ENCODE results near the gene HMOX2.
A peak's percentile ranks its signal among the peaks of the same experiment; 100 is the strongest.

HMOX2 gene

DNA sequence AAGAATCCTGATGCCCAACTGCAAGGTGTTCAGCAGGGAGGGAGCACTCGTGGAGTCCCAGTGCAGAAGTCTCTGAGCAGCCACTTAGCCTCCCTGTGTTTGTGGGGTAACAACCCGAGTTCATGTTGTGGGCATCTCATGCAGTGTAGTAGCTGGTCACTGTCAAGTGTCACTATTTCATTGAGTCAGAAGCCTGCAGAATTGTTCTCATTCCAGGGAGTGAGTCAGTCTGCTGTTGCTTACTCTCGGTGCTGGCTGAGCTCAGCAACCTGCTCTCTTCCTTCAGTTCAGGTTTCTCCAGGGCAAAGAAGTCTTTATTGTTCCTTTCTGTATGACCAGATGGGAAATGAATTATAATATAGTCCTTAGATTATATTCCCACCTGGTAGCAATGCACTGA is 24.1 kb downstream of the HMOX2 start:
- DNase-seq (ENCODE audit: low spot score) = peak; percentile 78
- FAIRE-seq = peak; percentile 90

DNA sequence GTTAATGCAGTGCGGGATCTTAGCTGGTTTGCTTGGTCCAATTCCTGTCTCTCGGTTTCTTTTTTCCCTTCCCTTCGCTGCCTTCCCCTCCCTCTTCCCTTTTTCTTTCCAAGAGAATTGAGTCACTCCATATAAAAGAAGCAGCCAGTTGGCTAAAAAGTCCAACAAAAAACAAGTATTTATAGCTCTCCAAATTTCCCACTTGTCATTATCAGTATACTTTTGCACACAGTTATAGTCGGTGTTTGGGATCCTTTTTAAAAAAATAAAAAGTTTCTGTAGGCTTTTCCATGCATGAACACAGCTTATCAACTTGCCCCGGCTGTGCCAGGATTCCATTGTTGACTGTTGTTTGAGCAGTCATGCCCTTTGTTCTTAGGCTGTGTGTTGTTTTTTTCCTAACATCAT is 24.9 kb downstream of the HMOX2 start:
- FAIRE-seq (no peak), DNase-seq (ENCODE audit: low spot score) (no peak)

DNA sequence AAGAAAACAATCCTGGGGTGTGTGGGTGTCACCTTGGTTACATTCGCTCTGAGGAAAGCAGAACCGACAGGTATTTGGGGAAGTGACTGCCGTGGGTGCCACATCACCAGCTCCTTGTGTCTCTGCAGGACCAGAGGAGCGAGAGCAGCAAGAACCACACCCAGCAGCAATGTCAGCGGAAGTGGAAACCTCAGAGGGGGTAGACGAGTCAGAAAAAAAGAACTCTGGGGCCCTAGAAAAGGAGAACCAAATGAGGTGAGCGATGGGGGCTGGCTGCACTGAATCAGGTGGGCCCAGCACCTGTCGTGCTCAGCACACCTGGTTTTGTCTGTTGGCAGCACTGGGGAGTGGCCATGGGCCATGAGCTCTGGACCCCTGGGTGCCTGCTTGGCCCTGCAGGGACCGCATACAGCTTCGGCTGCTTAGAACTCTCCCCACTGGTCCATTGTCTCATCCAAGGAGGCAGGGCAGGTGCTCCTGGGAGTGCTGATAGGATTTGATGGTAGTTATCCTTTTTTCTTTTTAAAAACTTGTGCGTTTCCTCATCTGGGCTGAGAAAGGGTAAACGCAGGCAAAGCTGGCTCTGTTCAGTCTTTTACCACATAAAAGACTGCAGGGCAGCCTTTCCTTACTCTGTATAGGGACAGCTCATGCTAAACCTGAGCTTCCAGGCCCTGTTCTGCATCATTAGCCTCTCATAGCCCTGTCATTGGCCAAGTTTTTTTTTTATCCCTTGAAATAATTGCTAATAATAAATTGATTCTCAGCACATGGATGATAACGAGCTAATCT is 29.4 kb downstream of the HMOX2 start:
- FAIRE-seq (no peak), DNase-seq (ENCODE audit: low spot score) (no peak)

DNA sequence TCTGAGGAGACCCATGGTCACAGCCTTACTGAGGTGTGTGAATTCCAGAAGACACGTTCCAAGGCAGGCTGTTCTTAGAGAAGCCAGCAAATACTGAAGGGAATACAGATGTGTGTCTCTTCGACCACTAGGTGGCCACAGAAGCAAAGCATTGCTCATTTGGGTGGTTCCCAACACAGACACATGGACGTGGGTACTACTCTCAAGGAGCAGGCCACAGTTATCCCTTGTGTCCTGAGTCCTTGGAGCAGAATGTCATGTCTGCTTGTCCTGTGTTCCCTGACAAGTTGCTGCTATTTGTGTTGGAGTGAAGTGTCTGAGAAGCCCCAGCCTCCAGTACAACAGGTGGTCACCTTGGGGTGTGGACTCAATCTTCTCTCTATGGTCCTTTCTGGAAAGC is 30.3 kb downstream of the HMOX2 start:
- DNase-seq (ENCODE audit: low spot score) = peak; percentile 39
- FAIRE-seq = no peak

DNA sequence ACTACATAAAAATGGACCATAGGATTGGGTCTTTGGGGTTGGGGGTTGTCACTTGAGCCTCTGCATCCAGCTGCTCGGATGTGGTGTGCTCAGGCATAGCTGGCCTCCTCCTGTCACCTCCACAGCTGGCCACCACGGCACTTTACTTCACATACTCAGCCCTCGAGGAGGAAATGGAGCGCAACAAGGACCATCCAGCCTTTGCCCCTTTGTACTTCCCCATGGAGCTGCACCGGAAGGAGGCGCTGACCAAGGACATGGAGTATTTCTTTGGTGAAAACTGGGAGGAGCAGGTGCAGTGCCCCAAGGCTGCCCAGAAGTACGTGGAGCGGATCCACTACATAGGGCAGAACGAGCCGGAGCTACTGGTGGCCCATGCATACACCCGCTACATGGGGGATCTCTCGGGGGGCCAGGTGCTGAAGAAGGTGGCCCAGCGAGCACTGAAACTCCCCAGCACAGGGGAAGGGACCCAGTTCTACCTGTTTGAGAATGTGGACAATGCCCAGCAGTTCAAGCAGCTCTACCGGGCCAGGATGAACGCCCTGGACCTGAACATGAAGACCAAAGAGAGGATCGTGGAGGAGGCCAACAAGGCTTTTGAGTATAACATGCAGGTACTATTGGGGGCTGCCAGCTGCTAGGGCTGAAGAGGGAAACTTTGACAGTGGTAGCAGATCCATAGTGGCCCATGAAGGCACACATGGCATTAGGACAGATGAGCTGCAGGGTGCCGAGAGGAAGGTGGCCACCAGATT is 31.6 kb downstream of the HMOX2 start:
- no peak for DNase-seq (ENCODE audit: low spot score)
- FAIRE-seq = no peak

DNA sequence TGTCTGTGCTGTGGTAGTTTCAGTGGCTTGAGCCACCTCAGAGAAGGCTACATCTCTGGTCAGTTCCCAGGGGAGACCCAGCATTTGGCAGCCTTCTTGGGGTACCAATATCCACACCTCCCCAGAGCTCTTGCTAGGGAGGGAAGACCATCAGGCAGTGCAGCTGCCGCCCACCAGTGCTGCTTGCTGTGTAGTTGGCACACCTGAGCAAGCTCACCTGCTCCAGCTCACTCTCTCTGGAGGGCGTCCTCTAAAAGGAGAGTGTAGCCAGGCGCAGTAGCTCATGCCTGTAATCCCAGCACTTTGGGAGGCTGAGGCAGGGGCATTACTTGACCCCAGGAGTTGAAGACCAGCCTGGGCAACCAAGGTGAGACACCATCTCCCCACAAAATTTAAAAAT is 32.6 kb downstream of the HMOX2 start:
- DNase-seq (ENCODE audit: low spot score) = no peak
- FAIRE-seq = no peak

DNA sequence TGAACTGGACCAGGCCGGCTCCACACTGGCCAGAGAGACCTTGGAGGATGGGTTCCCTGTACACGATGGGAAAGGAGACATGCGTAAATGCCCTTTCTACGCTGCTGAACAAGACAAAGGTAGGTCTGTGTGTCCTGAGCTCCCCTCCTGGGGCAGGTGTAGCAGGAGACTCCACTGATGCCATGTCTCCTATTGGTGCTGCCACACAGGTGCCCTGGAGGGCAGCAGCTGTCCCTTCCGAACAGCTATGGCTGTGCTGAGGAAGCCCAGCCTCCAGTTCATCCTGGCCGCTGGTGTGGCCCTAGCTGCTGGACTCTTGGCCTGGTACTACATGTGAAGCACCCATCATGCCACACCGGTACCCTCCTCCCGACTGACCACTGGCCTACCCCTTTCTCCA is 33.2 kb downstream of the HMOX2 start:
- DNase-seq (ENCODE audit: low spot score) = no peak
- no peak for FAIRE-seq

DNA sequence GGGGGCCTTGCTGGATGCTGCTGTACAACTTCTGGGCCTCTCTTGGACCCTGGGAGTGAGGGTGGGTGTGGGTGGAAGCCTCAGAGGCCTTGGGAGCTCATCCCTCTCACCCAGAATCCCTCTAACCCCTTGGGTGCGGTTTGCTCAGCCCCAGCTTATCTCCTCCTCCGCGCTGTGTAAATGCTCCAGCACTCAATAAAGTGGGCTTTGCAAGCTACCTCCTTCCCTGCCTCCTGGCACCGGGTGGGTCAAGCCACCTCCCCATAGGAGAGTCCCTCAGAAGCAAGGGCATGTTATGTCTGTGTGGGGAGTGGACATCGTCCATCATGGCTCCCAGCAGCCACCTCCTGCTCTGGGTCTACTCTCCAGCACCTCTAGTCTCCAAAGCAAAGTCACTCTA is 33.9 kb downstream of the HMOX2 start:
- FAIRE-seq (no peak), DNase-seq (ENCODE audit: low spot score) (no peak)

DNA sequence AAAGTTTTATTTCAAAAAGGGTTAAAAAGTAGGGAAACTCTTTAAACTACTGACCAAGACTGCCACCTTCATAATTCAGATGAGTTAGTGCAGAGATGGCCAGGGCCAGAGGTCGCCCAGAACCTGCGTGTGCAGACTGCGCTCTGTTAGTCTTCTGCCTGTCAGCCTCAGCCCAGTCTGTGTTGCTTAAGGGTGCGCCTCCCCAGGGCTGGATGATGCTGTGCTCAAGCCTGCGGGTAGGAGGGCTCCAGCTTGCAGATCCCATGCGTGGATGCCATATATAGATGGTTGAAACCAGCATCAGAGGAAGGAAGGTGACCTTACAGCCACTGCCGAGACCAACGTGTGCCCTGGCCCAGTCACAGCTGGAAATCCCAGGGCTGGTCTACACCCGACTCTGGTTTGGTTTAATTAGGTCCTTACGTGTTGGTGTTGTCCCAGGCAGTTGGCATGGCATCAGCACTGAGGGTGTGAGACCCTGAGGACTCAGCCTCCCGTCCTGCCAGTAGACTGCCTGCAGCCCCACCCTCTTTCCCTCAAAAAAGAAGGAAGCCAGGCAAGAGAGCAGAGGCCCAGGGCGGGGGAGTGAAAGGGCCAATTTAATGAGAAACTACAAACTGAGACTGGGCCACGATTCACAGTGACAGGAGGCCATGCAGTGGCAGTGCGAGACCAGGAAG is 34.7 kb downstream of the HMOX2 start:
- DNase-seq (ENCODE audit: low spot score) = no peak
- no peak for FAIRE-seq

DNA sequence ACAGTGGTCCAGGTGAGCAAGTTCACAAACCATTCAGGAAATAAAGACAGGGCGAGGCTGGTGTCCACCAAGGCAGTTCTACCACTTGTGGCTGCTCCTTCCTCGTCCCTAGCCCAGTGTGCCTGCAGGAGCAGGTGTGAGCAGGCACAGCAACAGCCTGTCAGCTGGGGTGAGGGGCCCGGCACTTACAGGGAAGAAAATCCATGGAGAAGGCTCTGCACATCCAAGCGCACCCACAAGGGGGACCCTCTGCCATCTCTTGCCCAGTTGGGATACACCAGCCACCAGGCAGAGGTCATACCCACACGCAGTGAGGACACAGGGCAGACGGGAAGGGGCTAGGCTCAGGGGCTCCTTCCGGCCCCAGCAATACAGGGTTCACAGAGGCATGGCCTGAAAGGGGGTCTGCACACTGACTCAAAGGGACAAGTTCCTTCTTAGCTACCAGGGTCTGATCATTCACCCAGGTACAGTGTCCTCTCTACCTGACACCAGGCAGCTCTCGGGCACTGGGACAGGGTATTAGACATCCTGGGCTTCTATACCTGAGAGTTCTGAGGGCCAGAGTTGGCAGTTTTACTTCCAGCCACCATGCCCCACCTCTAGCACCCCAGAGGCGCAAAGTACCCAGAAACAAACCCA is 35.4 kb downstream of the HMOX2 start:
- no peak for FAIRE-seq
- DNase-seq (ENCODE audit: low spot score) = peak; percentile 13

DNA sequence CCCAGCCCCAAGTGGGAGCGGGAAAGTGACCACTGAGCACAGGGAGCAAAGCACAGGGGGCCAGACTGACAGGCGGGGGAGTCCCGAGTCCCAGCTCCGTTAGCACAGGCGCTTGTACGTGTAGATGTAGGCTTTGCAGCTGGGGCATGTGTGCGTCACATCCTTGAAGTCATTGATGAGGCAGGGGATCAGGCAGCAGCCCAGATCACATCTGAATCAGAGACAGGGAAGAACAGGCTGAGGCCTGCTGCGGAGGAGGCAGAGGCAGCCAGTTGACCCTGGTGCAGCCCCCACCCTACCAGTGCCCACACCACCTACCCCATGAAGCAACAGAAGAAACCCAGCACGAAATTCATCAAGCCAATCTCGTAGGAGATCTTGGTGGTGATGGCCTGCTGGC is 36.3 kb downstream of the HMOX2 start:
- no peak for FAIRE-seq

DNA sequence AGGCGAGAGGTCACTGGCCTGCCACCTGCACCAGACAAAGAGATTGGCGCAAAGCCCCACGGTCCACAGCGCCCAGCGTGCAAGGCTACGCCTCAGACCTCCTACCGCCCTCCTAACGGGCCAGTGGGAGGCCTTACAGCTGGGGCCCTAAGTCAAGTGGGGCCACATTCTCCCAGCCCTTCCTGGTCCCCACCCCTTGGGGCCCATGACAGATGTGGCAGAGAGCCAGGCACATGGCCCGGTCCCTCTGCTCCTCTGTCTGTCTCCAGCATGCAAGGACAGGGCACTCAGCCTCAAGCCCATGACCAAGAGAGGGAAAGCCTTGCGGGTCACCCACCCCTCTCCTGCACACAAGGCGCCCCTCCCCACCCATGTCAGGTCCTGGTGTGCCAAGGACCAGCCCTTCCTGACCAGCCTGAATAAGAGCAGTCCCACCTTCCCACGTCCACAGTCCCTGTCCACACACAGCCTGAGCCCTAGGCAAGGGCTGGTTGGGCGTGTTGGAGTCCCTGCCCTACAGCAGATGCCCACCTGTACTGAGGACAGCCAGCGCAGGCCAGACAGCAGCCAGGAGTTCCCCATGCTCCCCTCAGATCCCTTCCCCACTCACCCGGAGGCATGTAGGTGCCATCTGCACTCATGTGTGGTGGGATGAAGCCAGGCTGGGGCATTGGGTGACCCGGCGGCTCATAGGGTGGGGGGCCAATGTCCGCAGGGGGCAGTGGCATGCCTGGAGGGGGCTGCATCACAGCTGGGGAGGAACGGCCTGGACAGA is 37.1 kb downstream of the HMOX2 start:
- DNase-seq (ENCODE audit: low spot score) (no peak), FAIRE-seq (no peak)

More for the DNA sequence above, 36.3 kb downstream of the HMOX2 start:
- DNase-seq (ENCODE audit: low spot score) = no peak

DNA sequence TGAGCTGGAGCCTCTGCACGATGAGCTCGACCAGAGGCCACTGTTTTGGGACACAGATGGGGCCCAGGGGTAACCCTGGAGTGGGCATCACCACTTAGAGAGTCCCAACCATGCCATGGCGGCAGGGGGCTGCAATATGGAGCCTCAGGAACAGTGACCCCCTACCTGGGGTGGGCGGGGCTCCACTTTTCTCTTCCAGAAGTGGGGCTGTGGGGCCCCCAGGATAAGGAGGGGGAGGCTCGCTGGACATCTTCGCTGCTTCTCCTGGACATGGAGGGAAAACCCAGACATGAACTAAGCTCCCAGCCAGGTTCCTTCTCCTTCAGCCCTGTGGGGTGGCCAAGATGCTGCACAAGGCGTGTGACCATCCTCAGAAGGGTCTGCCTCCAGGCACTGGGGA is 37.7 kb downstream of the HMOX2 start:
- FAIRE-seq = no peak
- DNase-seq (ENCODE audit: low spot score) = no peak

DNA sequence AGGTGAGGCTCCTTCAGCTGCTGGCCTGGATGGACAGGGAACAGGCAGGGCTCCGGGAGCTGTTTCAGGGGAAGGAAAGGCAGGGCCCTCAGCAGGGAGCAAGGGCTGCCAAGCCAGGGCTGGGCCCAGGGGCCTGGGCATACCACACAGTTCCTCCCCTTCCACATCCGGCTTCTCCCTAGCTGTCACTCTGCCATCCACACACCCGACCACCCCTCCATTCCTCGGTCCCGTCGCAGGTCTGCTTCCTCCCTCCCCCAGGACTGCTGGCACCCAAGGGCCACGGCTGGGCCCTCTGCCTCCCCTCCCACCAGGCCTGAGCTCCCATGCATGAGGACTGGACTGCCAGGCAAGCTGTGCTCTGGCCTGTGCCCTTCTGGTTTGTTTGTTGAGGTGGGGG is 38.4 kb downstream of the HMOX2 start:
- FAIRE-seq (no peak), DNase-seq (ENCODE audit: low spot score) (no peak)

DNA sequence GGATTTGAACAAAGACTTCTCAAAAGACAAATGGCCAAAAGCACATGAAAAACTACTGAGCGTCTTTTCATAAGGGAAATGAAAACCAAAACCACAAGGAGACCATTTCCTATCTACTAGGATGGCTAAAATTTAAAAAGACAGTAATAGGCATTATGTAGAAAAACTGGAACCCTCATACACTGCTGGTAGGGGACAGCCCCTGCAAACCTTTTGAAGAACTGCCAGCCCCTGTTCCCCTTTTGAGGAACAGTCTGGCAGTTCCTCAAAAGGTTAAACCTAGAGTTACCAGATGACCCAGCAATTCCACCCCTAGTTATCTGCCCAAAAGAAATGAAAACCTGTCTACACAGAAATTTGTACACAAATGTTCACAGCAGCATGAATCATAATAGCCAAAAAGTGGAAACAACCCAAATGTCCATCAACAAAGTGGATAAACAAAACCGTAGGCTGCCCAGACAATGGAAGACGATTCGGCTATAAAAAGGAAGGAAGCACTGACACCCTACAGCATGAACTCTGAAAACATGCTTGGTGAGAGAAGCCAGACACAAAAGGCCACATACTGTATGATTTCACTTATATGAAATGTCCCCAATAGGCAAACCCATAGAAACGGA is 39.5 kb downstream of the HMOX2 start:
- no peak for FAIRE-seq

DNA sequence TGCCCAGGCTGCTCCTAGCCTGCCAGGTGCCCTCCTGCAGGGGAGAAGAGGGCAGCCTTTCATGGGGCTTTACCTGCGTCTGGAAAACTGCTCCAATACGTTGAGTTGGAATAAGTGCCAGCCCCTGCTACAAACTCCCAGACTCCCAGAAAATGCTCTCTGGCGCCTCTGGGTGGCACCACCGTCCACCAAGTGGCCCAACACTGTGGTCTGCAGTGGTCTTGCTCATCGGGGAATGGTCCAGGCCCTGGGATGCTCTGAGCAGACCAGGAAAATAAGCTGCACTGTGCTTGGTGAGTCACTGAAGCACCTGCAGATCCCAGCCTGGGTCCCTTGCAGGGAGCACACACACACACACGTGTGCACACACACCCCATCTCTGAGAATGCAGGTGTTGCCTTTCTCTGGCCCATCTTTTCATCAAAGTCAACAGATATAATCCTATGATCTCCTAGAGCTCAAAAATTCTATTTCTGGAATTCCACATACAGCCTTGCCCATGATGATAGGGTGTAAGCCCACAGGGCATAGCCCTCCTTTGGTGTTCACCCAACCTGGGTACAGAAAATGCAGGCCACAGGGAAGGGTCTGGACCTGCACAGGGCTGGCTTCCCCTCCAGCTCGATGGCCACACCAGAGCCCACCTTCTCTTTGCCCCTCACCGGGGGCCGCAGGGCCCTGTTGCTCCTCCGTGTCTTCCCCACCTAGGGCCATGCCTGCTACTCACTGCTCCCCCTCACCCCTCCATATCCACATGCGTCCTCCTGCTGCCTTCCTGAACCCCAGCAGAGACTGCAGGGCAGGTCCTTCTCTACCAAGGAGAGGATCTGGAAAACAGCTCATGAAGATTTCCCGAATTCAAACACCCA is 41.8 kb downstream of the HMOX2 start:
- DNase-seq (ENCODE audit: low spot score) = no peak
- no peak for FAIRE-seq

More for the DNA sequence above, 39.5 kb downstream of the HMOX2 start:
- no peak for DNase-seq (ENCODE audit: low spot score)

DNA sequence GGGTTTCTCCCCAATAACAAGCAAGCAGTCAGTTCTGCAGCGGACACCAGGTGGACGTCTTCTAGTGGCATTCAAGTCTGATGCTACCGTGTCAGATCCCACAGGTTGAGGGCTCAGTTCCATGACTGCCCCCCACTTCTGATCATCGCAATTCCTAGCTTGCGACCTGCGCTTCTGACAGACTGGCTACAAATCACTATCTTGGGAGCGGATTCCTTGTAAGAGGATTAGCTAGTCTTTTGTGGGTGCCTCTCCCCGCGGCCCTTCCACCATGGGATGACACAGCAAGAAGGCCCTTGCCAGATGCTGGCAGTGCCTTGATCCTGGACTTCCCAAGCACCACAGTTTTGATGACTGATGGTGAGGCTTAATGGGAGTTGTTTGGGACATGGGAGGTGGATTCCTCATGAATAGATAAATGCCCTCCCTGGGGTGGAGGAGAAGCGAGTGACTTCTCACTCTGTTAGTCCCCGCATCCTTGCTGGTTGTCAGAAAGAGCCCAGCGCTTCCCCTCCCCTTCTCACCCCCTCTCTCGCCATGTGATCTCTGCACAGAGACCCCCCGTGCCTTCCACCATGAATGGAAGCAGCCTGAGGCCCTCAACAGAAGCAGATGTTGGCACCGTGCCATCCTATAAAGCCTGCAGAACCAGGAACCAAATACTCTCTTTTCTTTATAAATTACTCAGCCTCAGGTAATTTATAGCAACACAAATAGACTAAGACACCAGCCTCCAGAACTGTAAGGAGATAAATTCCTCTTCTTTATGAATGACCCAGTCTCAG is 43.3 kb downstream of the HMOX2 start:
- FAIRE-seq (no peak), DNase-seq (ENCODE audit: low spot score) (no peak)

DNA sequence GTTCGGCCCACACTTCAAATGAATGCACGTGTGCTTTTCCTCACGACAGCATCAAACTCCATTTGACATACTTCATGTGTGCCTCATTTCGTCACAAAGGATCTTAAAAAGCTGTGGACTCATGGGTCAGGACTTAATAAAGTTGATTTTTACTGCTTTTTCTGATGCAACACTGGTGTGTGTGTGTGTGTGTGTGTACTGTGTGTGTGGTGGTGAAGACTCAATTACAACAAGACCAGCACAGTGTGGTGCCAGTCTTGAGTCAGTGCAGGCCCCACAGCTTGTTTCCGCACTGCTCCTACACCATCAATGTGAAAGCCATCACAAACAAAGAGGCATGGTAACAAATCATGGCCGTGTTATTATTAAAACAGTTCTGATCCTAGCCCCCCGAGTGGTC is 44.7 kb downstream of the HMOX2 start:
- FAIRE-seq (no peak), DNase-seq (ENCODE audit: low spot score) (no peak)

DNA sequence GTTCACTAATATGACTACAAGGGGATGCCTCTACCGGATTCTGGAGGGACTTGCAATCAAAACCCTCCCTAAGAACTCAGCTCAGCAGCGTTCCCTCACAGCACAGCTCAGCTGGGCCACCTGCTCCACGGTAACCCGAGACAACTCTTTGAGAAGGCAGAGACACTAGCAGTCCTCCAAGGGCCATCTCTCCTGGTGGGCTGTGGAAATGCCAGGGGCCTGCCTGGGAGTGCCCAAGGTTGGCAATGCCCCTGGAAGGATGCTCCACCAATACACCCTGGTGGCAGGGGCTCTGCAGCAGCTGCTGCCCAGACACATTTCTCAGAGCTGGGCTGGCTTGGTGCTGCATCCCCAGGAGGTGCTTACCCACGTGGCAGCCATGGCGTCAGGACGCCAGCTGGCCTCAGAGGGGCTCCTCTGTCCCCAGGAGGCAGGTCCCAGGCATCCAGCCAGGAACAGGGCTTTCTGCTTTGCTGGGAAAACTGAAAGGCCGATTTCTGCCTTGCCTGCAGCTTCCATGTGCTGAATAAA is 45.9 kb downstream of the HMOX2 start:
- FAIRE-seq (no peak), DNase-seq (ENCODE audit: low spot score) (no peak)

Data from RCC 7860 (cell line).